HepG2 (cell line): ENCODE data around the gene PALMD. TPM values are rescaled to one million over a fixed set of nuclear protein-coding genes. Genes with fewer than 3 reads are reported as not detected.
A peak's percentile ranks its signal among the peaks of the same experiment; 100 is the strongest.

ENCODE experiments used
- BCL6 ChIP-seq: IDR thresholded peaks from 2 replicates; pipeline ENCODE4 v1.6.1; 2016; ENCODE audit warnings: missing genetic modification reagents, missing compliant biosample characterization
- CHCHD3 ChIP-seq: sonication (generic); formaldehyde crosslinking; IDR thresholded peaks from 2 replicates; pipeline ENCODE4 v1.8.0; 2022; ENCODE audit warnings: mild to moderate bottlenecking, missing genetic modification reagents, moderate library complexity
- EZH2 ChIP-seq: conservative IDR thresholded peaks from 2 replicates; pipeline ENCODE4 v1.6.1; 2012; ENCODE audit warnings: mild to moderate bottlenecking, low read depth, low read length, moderate library complexity
- HMG20A ChIP-seq: IDR thresholded peaks from 2 replicates; pipeline ENCODE4 v1.6.1; 2016; ENCODE audit warnings: borderline replicate concordance
- HNRNPUL1 ChIP-seq: fragments of 200-400 bp; formaldehyde crosslinking; IDR thresholded peaks from 2 replicates; pipeline ENCODE4 v1.6.1; 2017; ENCODE audit warnings: low read depth, mild to moderate bottlenecking, low read length, moderate library complexity
- MAFF ChIP-seq: IDR thresholded peaks from 2 replicates; pipeline ENCODE4 v1.6.1; 2011; ENCODE audit warnings: low read depth, low read length, improper control_type of control experiment
- MBNL3 ChIP-seq: fragments of 250-450 bp; sonication (Bioruptor Pico); conservative IDR thresholded peaks from 2 replicates; pipeline ENCODE4 v1.8.0; 2022; ENCODE audit warnings: mild to moderate bottlenecking, inconsistent platforms
- RBAK ChIP-seq: sonication (generic); formaldehyde crosslinking; IDR thresholded peaks from 2 replicates; pipeline ENCODE4 v1.5.1; 2020; ENCODE audit warnings: mild to moderate bottlenecking, missing genetic modification reagents
- RCOR2 ChIP-seq: IDR thresholded peaks from 2 replicates; pipeline ENCODE4 v1.6.1; 2016; ENCODE audit warnings: missing biosample characterization, missing genetic modification reagents
- TP53 ChIP-seq: sonication (generic); formaldehyde crosslinking; conservative IDR thresholded peaks from 2 replicates; pipeline ENCODE4 v1.4.0; 2020; ENCODE audit warnings: missing genetic modification reagents
- ZBTB1 ChIP-seq: sonication (generic); formaldehyde crosslinking; IDR thresholded peaks from 2 replicates; pipeline ENCODE4 v1.4.0; 2020; ENCODE audit warnings: missing genetic modification reagents, borderline replicate concordance
- ZNF446 ChIP-seq: sonication (generic); formaldehyde crosslinking; IDR thresholded peaks from 2 replicates; pipeline ENCODE4 v1.5.0; 2020; ENCODE audit warnings: mild to moderate bottlenecking, missing genetic modification reagents
- ZNF619 ChIP-seq: sonication (generic); formaldehyde crosslinking; IDR thresholded peaks from 2 replicates; pipeline ENCODE4 v1.4.0; 2020; ENCODE audit warnings: mild to moderate bottlenecking, missing genetic modification reagents
- ZNF644 ChIP-seq: IDR thresholded peaks from 2 replicates; pipeline ENCODE4 v1.6.1; 2016; ENCODE audit warnings: low read depth
- ZNF777 ChIP-seq: sonication (generic); formaldehyde crosslinking; IDR thresholded peaks from 2 replicates; pipeline ENCODE4 v1.4.0; 2020; ENCODE audit warnings: missing genetic modification reagents
- polyA plus RNA-seq, 8 experiments: library from polyadenylated mRNA; depleted of rRNA in 3 of 8; stranded (reverse) in 7 of 8; unstranded in 1 of 8; fragments of >200 nt; fragmentation: Illumina TruSeq in 4 of 8; extraction: Trizol in 4 of 8; gene quantifications; 2 replicates each; pipeline versions ENCODE4 v1.2.1 to v1.2.3, GENCODE V29; 2011 to 2016; ENCODE audit warnings: low read depth in 4 of 8, missing spikeins in 1 of 8, mixed read lengths in 1 of 8; ENCODE audit not compliant: insufficient read depth in 1 of 8
- total RNA-seq, 5 experiments: library from RNA; depleted of rRNA; stranded (reverse); fragments of >200 nt; fragmentation: Illumina TruSeq; extraction: Trizol; gene quantifications; 2 replicates each; pipeline ENCODE4 v1.2.3, GENCODE V29; 2016; ENCODE audit warnings: low read depth in 1 of 5
- TF ChIP-seq, protein P1 (sequence below), 2 experiments: fragments of 450-650 bp in 1 of 2; sonication (generic) in 1 of 2; formaldehyde crosslinking in 1 of 2; IDR thresholded peaks; 2 replicates each; pipeline versions ENCODE4 v1.6.1 to v1.8.0; 2016 to 2022; ENCODE audit warnings: antibody characterized with exemption in 1 of 2, mild to moderate bottlenecking in 1 of 2, missing genetic modification reagents in 1 of 2
- TF ChIP-seq, protein P2 (sequence below): sonication (generic); formaldehyde crosslinking; IDR thresholded peaks from 2 replicates; pipeline ENCODE4 v1.8.0; 2022; ENCODE audit warnings: missing genetic modification reagents, low read depth, mild to moderate bottlenecking, borderline replicate concordance
- TF ChIP-seq, protein P3 (sequence below): sonication (generic); formaldehyde crosslinking; IDR thresholded peaks from 2 replicates; pipeline ENCODE4 v1.5.0; 2020; ENCODE audit warnings: missing genetic modification reagents
- TF ChIP-seq, protein P4 (sequence below): sonication (generic); formaldehyde crosslinking; conservative IDR thresholded peaks from 2 replicates; pipeline ENCODE4 v1.5.0; 2020; ENCODE audit warnings: missing genetic modification reagents

PALMD gene
- total and polyA plus RNA-seq, 2 of the 13 experiments (the other 11 are each of a cell fraction or from before 2014, with no cell fraction given) = 5.5 to 31.1 TPM

DNA sequence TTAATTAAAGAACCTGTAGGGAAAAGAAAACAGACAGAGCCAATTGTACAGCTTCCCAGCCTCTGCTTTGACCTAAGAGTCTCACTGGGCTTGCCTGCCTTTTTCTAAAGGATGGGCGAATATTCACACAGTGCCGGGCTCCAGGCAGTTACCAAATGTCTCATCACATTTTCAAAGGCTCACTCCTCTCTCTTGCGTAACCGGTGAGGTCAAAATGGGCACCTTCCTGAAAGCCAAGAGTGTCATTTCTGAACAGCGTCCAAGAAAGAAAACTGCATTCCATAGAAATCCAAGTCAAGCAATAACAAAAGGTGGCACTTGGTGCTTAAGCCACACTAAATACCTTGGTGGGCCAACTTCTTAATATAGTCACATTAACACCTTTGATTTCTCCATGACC is 710 bp upstream of the PALMD start (continued):
- TF ChIP-seq, protein P1, sequence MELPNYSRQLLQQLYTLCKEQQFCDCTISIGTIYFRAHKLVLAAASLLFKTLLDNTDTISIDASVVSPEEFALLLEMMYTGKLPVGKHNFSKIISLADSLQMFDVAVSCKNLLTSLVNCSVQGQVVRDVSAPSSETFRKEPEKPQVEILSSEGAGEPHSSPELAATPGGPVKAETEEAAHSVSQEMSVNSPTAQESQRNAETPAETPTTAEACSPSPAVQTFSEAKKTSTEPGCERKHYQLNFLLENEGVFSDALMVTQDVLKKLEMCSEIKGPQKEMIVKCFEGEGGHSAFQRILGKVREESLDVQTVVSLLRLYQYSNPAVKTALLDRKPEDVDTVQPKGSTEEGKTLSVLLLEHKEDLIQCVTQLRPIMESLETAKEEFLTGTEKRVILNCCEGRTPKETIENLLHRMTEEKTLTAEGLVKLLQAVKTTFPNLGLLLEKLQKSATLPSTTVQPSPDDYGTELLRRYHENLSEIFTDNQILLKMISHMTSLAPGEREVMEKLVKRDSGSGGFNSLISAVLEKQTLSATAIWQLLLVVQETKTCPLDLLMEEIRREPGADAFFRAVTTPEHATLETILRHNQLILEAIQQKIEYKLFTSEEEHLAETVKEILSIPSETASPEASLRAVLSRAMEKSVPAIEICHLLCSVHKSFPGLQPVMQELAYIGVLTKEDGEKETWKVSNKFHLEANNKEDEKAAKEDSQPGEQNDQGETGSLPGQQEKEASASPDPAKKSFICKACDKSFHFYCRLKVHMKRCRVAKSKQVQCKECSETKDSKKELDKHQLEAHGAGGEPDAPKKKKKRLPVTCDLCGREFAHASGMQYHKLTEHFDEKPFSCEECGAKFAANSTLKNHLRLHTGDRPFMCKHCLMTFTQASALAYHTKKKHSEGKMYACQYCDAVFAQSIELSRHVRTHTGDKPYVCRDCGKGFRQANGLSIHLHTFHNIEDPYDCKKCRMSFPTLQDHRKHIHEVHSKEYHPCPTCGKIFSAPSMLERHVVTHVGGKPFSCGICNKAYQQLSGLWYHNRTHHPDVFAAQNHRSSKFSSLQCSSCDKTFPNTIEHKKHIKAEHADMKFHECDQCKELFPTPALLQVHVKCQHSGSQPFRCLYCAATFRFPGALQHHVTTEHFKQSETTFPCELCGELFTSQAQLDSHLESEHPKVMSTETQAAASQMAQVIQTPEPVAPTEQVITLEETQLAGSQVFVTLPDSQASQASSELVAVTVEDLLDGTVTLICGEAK (IDR thresholded peaks at IDR 0.05) = no peak
- TF ChIP-seq, protein P1 (CRISPR knock-in tag; IDR thresholded peaks at IDR 0.05) = no peak
- TF ChIP-seq ZNF446 (CRISPR knock-in tag) (no peak), EZH2 (no peak), TP53 (CRISPR knock-in tag) (no peak), RCOR2 (CRISPR knock-in tag) (no peak), MAFF (no peak), HMG20A (CRISPR knock-in tag) (peak; percentile 49; the same call in 1 of the 2 replicates), HNRNPUL1 (no peak), ZNF644 (CRISPR knock-in tag) (peak; percentile 65; the same call in 1 of the 2 replicates), BCL6 (peak; percentile 66), ZNF777 (CRISPR knock-in tag) (no peak), RBAK (no peak), ZNF619 (CRISPR knock-in tag) (no peak), MBNL3 (CRISPR knock-in tag) (no peak), ZBTB1 (CRISPR knock-in tag) (no peak), CHCHD3 (CRISPR knock-in tag) (no peak)
- TF ChIP-seq, protein P2, sequence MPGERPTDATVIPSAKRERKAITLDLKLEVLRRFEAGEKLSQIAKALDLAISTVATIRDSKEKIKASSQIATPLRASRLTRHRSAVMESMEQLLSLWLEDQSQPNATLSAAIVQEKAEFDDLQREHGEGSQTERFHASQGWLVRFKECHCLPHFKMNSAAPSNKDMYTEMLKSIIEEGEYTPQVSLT (CRISPR knock-in tag) = no peak
- TF ChIP-seq, protein P3, sequence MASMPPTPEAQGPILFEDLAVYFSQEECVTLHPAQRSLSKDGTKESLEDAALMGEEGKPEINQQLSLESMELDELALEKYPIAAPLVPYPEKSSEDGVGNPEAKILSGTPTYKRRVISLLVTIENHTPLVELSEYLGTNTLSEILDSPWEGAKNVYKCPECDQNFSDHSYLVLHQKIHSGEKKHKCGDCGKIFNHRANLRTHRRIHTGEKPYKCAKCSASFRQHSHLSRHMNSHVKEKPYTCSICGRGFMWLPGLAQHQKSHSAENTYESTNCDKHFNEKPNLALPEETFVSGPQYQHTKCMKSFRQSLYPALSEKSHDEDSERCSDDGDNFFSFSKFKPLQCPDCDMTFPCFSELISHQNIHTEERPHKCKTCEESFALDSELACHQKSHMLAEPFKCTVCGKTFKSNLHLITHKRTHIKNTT (CRISPR knock-in tag) = no peak
- TF ChIP-seq, protein P4, sequence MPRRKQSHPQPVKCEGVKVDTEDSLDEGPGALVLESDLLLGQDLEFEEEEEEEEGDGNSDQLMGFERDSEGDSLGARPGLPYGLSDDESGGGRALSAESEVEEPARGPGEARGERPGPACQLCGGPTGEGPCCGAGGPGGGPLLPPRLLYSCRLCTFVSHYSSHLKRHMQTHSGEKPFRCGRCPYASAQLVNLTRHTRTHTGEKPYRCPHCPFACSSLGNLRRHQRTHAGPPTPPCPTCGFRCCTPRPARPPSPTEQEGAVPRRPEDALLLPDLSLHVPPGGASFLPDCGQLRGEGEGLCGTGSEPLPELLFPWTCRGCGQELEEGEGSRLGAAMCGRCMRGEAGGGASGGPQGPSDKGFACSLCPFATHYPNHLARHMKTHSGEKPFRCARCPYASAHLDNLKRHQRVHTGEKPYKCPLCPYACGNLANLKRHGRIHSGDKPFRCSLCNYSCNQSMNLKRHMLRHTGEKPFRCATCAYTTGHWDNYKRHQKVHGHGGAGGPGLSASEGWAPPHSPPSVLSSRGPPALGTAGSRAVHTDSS (CRISPR knock-in tag) = no peak
